IPS DF 4.7 (cell line): ENCODE results near the gene TNFSF13.

ENCODE experiments used
- DNase-seq: peaks from one replicate; pipeline ENCODE4 v3.0.0-alpha.2; 2013; ENCODE audit warnings: low spot score; ENCODE audit errors: extremely low read depth

The TNFSF13 gene

GRCh38 chr17:7552621-7553051 is 5.9 kb upstream of the TNFSF13 start:
- DNase-seq = no peak

GRCh38 chr17:7553356-7553755 is 5.2 kb upstream of the TNFSF13 start:
- DNase-seq = no peak

GRCh38 chr17:7555320-7555948 is 3.1 kb upstream of the TNFSF13 start:
- no peak for DNase-seq

GRCh38 chr17:7556627-7557026 is 1.9 kb upstream of the TNFSF13 start:
- DNase-seq = no peak

- DNase-seq = no peak
Observed at GRCh38 chr17:7557147-7557764, 1.3 kb upstream of the TNFSF13 start.

- no peak for DNase-seq
Observed at GRCh38 chr17:7557775-7558543, 591 bp upstream of the TNFSF13 start.

- no peak for DNase-seq
Observed at GRCh38 chr17:7559320-7560171, 996 bp downstream of the TNFSF13 start.

- DNase-seq = no peak
Observed at GRCh38 chr17:7560172-7561027, 1.9 kb downstream of the TNFSF13 start.

- DNase-seq = no peak
Observed at GRCh38 chr17:7561028-7561575, 2.6 kb downstream of the TNFSF13 start.

GRCh38 chr17:7561589-7562207 is 3.1 kb downstream of the TNFSF13 start, which contains the start of gene SENP3:
TSS of gene SENP3 (plus strand) at chr17:7561919. CDS start at chr17:7563077, 1,158 bp downstream.
- no peak for DNase-seq

GRCh38 chr17:7562208-7562605 is 3.7 kb downstream of the TNFSF13 start:
- no peak for DNase-seq

- DNase-seq = no peak
Observed at GRCh38 chr17:7563115-7563869, 4.7 kb downstream of the TNFSF13 start.

- no peak for DNase-seq
Observed at GRCh38 chr17:7569571-7569970, 11.0 kb downstream of the TNFSF13 start.

GRCh38 chr17:7570351-7570750 is 11.8 kb downstream of the TNFSF13 start:
- DNase-seq = no peak

GRCh38 chr17:7572338-7572587 is 13.7 kb downstream of the TNFSF13 start:
- DNase-seq = no peak

GRCh38 chr17:7572588-7573323 is 14.2 kb downstream of the TNFSF13 start:
- DNase-seq = no peak

GRCh38 chr17:7573324-7574080 is 15.0 kb downstream of the TNFSF13 start:
- DNase-seq = no peak
